ENCODE results near the gene RPS6KB2.

DNA sequence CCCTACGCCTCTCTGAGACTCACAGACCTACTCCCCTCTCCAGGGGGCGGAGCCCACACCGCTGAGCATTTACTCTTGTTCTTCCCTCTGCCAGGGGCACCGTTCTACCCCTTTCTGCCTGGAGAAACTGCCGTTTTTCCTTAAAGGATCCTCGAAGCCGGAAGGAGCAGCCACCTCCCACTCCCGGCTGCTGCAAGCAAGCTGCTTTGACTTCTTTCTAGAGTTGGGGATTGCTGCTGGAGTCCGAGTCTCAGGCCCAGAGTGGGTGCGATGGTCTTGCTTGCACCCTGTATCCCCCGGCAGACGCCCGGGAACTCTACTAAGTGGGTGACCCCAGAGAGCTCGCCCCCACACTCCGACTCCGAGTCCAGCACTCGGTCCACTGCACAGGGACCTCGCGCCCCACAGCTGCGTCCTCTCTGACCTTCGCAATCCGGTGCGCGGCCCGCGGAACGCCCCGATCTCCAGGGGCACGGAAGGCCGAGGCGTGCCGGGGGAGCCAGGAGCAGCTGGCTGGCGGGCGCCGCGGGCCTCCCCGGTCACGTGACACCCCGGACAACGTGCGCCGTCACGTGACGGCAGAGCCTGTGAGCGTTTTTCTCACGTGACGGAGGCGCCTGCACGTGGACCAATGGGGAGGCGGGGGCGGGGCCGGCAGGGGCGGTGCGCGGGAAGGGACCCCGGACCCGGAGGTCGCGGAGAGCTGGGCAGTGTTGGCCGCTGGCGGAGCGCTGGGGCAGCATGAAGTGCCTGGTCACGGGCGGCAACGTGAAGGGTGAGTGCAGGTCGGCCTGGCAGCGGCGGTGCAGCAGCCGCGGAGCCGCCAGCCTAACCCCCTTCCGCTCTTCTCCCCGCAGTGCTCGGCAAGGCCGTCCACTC lies 36.8 kb upstream of the RPS6KB2 start, which contains the start of gene RAD9A:
- TF ChIP-seq EZH2 (IDR thresholded peaks at IDR 0.05; ENCODE audit: borderline replicate concordance, low read depth, low read length, severe bottlenecking): no peak
- TF ChIP-seq, protein P1, sequence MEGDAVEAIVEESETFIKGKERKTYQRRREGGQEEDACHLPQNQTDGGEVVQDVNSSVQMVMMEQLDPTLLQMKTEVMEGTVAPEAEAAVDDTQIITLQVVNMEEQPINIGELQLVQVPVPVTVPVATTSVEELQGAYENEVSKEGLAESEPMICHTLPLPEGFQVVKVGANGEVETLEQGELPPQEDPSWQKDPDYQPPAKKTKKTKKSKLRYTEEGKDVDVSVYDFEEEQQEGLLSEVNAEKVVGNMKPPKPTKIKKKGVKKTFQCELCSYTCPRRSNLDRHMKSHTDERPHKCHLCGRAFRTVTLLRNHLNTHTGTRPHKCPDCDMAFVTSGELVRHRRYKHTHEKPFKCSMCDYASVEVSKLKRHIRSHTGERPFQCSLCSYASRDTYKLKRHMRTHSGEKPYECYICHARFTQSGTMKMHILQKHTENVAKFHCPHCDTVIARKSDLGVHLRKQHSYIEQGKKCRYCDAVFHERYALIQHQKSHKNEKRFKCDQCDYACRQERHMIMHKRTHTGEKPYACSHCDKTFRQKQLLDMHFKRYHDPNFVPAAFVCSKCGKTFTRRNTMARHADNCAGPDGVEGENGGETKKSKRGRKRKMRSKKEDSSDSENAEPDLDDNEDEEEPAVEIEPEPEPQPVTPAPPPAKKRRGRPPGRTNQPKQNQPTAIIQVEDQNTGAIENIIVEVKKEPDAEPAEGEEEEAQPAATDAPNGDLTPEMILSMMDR (IDR thresholded peaks at IDR 0.05; ENCODE audit: extremely low read depth in 1 of 2, insufficient read depth in 1 of 2, low read depth in 1 of 2, low read length in 2 of 2): no peak
- no peak for TF ChIP-seq FOS (IDR thresholded peaks at IDR 0.05; ENCODE audit: borderline replicate concordance, insufficient read depth, low read length)
- no peak for TF ChIP-seq JUN (IDR thresholded peaks at IDR 0.05; ENCODE audit: borderline replicate concordance, insufficient read depth, insufficient read length, low read depth)
- TF ChIP-seq POLR2A (IDR thresholded peaks at IDR 0.05; ENCODE audit: low read depth, low read length): peak; percentile 82
- TF ChIP-seq MYC (IDR thresholded peaks at IDR 0.05; ENCODE audit: low read depth, low read length): no peak
- TF ChIP-seq, protein P2, sequence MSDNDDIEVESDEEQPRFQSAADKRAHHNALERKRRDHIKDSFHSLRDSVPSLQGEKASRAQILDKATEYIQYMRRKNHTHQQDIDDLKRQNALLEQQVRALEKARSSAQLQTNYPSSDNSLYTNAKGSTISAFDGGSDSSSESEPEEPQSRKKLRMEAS (IDR thresholded peaks at IDR 0.05; ENCODE audit: insufficient read depth, insufficient read length): peak; percentile 100

Data from endothelial cell of umbilical vein (primary cell).